Caco-2 (cell line): ENCODE measurements around the gene LRIT3. TPM values are rescaled to one million over a fixed set of nuclear protein-coding genes. Genes with fewer than 3 reads are reported as not detected.
A peak's percentile ranks its signal among the peaks of the same experiment; 100 is the strongest.

ENCODE experiments used
- BruUV-seq: library from RNA; stranded (reverse); fragments of 400-500 nt; replicated peaks from 2 replicates; lab custom pipeline; 2021; lab: Mats Ljungman, UMichigan
- CTCF ChIA-PET: fragments of 300-600 bp; sonication (Branson Sonifier 250); formaldehyde crosslinking; loops from one replicate; lab custom pipeline; 2022; ENCODE audit warnings: antibody characterized with exemption; lab: Charles Lee
- POLR2A ChIA-PET: fragments of 300-600 bp; sonication (Branson Sonifier 250); formaldehyde crosslinking; loops from one replicate; lab custom pipeline; 2022; ENCODE audit warnings: antibody characterized with exemption; lab: Charles Lee
- DNase-seq, 2 experiments: peaks; one replicate each; pipeline versions ENCODE4 v3.0.0 to v3.0.0-alpha.2; 2020 to 2022
- H3K27me3 ChIP-seq: replicated peaks from 2 replicates; pipeline ENCODE4 v1.6.0; 2011; ENCODE audit warnings: low read length; ENCODE audit not compliant: control insufficient read depth, insufficient read depth
- H3K36me3 ChIP-seq: 2 replicates; pipeline ENCODE4 v1.5.1; 2011; ENCODE audit warnings: low read length; ENCODE audit not compliant: control insufficient read depth, insufficient read depth
- H3K4me1 ChIP-seq: fragments of 250-450 bp; sonication (Bioruptor Pico); 2 replicates; pipeline ENCODE4 v1.5.1; 2020; ENCODE audit warnings: mild to moderate bottlenecking
- H3K4me3 ChIP-seq: 2 replicates; pipeline ENCODE4 v1.5.1; 2011; ENCODE audit warnings: low read depth, mild to moderate bottlenecking, control low read depth, low read length
- H3K9me3 ChIP-seq: fragments of 250-450 bp; sonication (Bioruptor Pico); 2 replicates; pipeline ENCODE4 v1.5.1; 2020; ENCODE audit warnings: mild to moderate bottlenecking, moderate library complexity
- H3K27ac Mint-ChIP-seq: one replicate; pipeline ENCODE4 v1.8.0; 2022; ENCODE audit warnings: mixed read lengths; ENCODE audit not compliant: unreplicated experiment
- H3K27me3 Mint-ChIP-seq: one replicate; pipeline ENCODE4 v1.8.0; 2022; ENCODE audit warnings: mixed read lengths; ENCODE audit not compliant: insufficient read depth, unreplicated experiment
- H3K36me3 Mint-ChIP-seq: one replicate; pipeline ENCODE4 v1.8.0; 2022; ENCODE audit warnings: mild to moderate bottlenecking, mixed read lengths; ENCODE audit not compliant: insufficient read depth, unreplicated experiment
- H3K4me1 Mint-ChIP-seq: one replicate; pipeline ENCODE4 v1.8.0; 2022; ENCODE audit warnings: low read depth, mixed read lengths; ENCODE audit not compliant: unreplicated experiment
- H3K4me3 Mint-ChIP-seq: one replicate; pipeline ENCODE4 v1.8.0; 2022; ENCODE audit warnings: mild to moderate bottlenecking, moderate library complexity, mixed read lengths; ENCODE audit not compliant: unreplicated experiment
- H3K9me3 Mint-ChIP-seq: one replicate; pipeline ENCODE4 v1.8.0; 2022; ENCODE audit warnings: mixed read lengths; ENCODE audit not compliant: unreplicated experiment
- CTCF ChIP-seq, 2 experiments: fragments of 200-600 bp in 1 of 2; IDR thresholded peaks; 1 replicate in 1 of 2; 2 replicates in 1 of 2; pipeline versions ENCODE4 v1.5.1 to v1.8.0; 2011 to 2022; ENCODE audit warnings: antibody characterized with exemption in 1 of 2, control low read depth in 1 of 2, inconsistent platforms in 1 of 2, low read depth in 1 of 2, low read length in 1 of 2, mild to moderate bottlenecking in 1 of 2, moderate library complexity in 1 of 2; ENCODE audit not compliant: insufficient read depth in 1 of 2, severe bottlenecking in 1 of 2, unreplicated experiment in 1 of 2
- intact Hi-C: fragments of 100-400 bp; cut with micrococcal nuclease; formaldehyde crosslinking; loops from one replicate; pipeline ENCODE4 v1.10.0; 2022; ENCODE audit not compliant: unreplicated experiment
- total RNA-seq: library from RNA; stranded (reverse); gene quantifications from 2 replicates; pipeline ENCODE4 v1.2.3, GENCODE V29; 2022

LRIT3 gene
- total RNA-seq, 1 experiment from 2014 or later, result 0.34 TPM

DNA sequence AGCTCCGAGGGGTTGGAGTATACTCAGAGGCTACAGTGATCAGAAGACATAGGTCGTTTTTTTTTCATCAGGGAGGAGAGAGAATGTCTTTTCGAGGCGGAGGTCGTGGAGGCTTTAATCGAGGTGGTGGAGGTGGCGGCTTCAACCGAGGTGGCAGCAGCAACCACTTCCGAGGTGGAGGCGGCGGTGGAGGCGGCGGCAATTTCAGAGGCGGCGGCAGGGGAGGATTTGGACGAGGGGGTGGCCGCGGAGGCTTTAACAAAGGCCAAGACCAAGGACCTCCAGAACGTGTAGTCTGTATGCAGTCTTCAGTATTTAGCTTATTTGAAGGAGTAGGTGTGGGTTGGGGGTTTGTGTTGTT, 31.8 kb upstream of the LRIT3 start:
- POLR2A ChIA-PET, result no interaction called here
- CTCF ChIA-PET, result no interaction called here
- BruUV-seq, result no TSS peak

GRCh38 chr4:109816894-109817293, 31.0 kb upstream of the LRIT3 start:
- peaks cover 18% of the 10 kb centered on the region for H3K4me1 Mint-ChIP-seq
- BruUV-seq, result no TSS peak
- ChIA-PET POLR2A (no interaction called here), CTCF (no interaction called here)
- Histone ChIP-seq H3K4me1 (no peaks in the 10 kb centered on the region; the same call in 1 of the 2 replicates), H3K27me3 (no peaks in the 10 kb centered on the region), H3K36me3 (no peaks in the 10 kb centered on the region), H3K9me3 (no peaks in the 10 kb centered on the region), H3K4me3 (0 out of 2 replicates have a peak overlapping the region, but pooled peaks have one; percentile 11)
- intact Hi-C loops, result loop anchor here (5.0 kb wide), 2 partner anchors 115 to 385 kb away; partner anchors contain the start of genes CASP6 and SEC24B
- DNase-seq, result no peak
- no peaks in the 10 kb centered on the region for H3K27me3 Mint-ChIP-seq
- peaks cover 49% of the 10 kb centered on the region for H3K36me3 Mint-ChIP-seq
- no peak for TF ChIP-seq CTCF (IDR thresholded peaks at IDR 0.05; ENCODE audit: insufficient read depth in 1 of 2, low read depth in 1 of 2, low read length in 1 of 2, severe bottlenecking in 1 of 2, unreplicated experiment in 1 of 2)
- H3K9me3 Mint-ChIP-seq, result no peaks in the 10 kb centered on the region
- peak overlapping the region; percentile 97 for H3K27ac Mint-ChIP-seq
- H3K4me3 Mint-ChIP-seq, result peak overlapping the region; percentile 90

More for the DNA sequence above, 31.8 kb upstream of the LRIT3 start:
- Mint-ChIP-seq H3K36me3 (peaks cover 48% of the 10 kb centered on the region), H3K4me3 (peak overlapping the region; percentile 90), H3K27me3 (peaks cover 2% of the 10 kb centered on the region), H3K4me1 (peaks cover 21% of the 10 kb centered on the region), H3K27ac (peak overlapping the region; percentile 97), H3K9me3 (no peaks in the 10 kb centered on the region)
- intact Hi-C loops, result loop anchor here (5.0 kb wide), 2 partner anchors 114 to 384 kb away; partner anchors contain the start of genes CASP6 and SEC24B
- DNase-seq, result peak in 1 of 2 experiments; percentile 32
- Histone ChIP-seq H3K36me3 (no peaks in the 10 kb centered on the region), H3K27me3 (no peaks in the 10 kb centered on the region), H3K9me3 (no peaks in the 10 kb centered on the region), H3K4me3 (peak overlapping the region; percentile 88), H3K4me1 (no peaks in the 10 kb centered on the region; the same call in 1 of the 2 replicates)
- TF ChIP-seq CTCF (IDR thresholded peaks at IDR 0.05; ENCODE audit: insufficient read depth in 1 of 2, low read depth in 1 of 2, low read length in 1 of 2, severe bottlenecking in 1 of 2, unreplicated experiment in 1 of 2), result no peak

GRCh38 chr4:109818268-109818667, 29.6 kb upstream of the LRIT3 start:
- H3K27me3 ChIP-seq, result no peaks in the 10 kb centered on the region
- H3K27ac Mint-ChIP-seq, result no peak overlapping the region
- TF ChIP-seq CTCF (IDR thresholded peaks at IDR 0.05; ENCODE audit: insufficient read depth in 1 of 2, low read depth in 1 of 2, low read length in 1 of 2, severe bottlenecking in 1 of 2, unreplicated experiment in 1 of 2), result no peak
- no peak overlapping the region for H3K4me3 ChIP-seq
- CTCF ChIA-PET, result no interaction called here
- H3K36me3 Mint-ChIP-seq, result peaks cover 56% of the 10 kb centered on the region
- intact Hi-C loops, result loop anchor here (5.0 kb wide), 2 partner anchors 116 to 386 kb away; partner anchors contain the start of genes CASP6 and SEC24B
- H3K9me3 Mint-ChIP-seq, result no peaks in the 10 kb centered on the region
- H3K4me1 ChIP-seq, result no peaks in the 10 kb centered on the region; the same call in 1 of the 2 replicates
- no peak for DNase-seq
- peaks cover 18% of the 10 kb centered on the region for H3K4me1 Mint-ChIP-seq
- H3K4me3 Mint-ChIP-seq, result no peak overlapping the region
- H3K27me3 Mint-ChIP-seq, result no peaks in the 10 kb centered on the region
- BruUV-seq, result no TSS peak
- POLR2A ChIA-PET, result interaction anchor here (0.6 kb wide), 1 partner anchor 18 kb away, joined by 3 read pairs; no protein-coding TSS in a partner anchor
- H3K9me3 ChIP-seq, result no peaks in the 10 kb centered on the region
- no peaks in the 10 kb centered on the region for H3K36me3 ChIP-seq
